GM19035 (cell line): ENCODE results near the gene PRTFDC1.
"Not testable (repeated sequence)": the region's sequence is repeated elsewhere in the genome, so short reads cannot be mapped to it uniquely, and the experiment has no call there.

Experiments used
- ATAC-seq: cut with Tn5 transposase; IDR thresholded peaks from one replicate; pipeline ENCODE4 v1.9.1; 2021; ENCODE audit not compliant: unreplicated experiment

PRTFDC1 gene

GRCh38 chr10:24935504-24936292 is 16.7 kb downstream of the PRTFDC1 start:
- ATAC-seq = no peak

GRCh38 chr10:24931236-24931635 is 21.2 kb downstream of the PRTFDC1 start:
- no peak for ATAC-seq

- peak; percentile 79 for ATAC-seq
Measured at GRCh38 chr10:24930427-24930826, 22.0 kb downstream of the PRTFDC1 start.

- no peak for ATAC-seq
Measured at GRCh38 chr10:24929904-24930303, 22.5 kb downstream of the PRTFDC1 start.

GRCh38 chr10:24929056-24929544 is 23.3 kb downstream of the PRTFDC1 start:
- no peak for ATAC-seq

- ATAC-seq = no peak
Measured at GRCh38 chr10:24928163-24928562, 24.2 kb downstream of the PRTFDC1 start.

GRCh38 chr10:24926557-24926956 is 25.8 kb downstream of the PRTFDC1 start:
- ATAC-seq = no peak

GRCh38 chr10:24925799-24926198 is 26.6 kb downstream of the PRTFDC1 start:
- no peak for ATAC-seq

- ATAC-seq = not testable (repeated sequence)
Measured at GRCh38 chr10:24924483-24924882, 27.9 kb downstream of the PRTFDC1 start.

- not testable (repeated sequence) for ATAC-seq
Measured at GRCh38 chr10:24922222-24922868, 30.1 kb downstream of the PRTFDC1 start.

GRCh38 chr10:24920907-24921881 is 31.2 kb downstream of the PRTFDC1 start:
- ATAC-seq = peak; percentile 94

- not testable (repeated sequence) for ATAC-seq
Measured at GRCh38 chr10:24920192-24920591, 32.2 kb downstream of the PRTFDC1 start.

GRCh38 chr10:24919629-24920028 is 32.8 kb downstream of the PRTFDC1 start:
- ATAC-seq = not testable (repeated sequence)

GRCh38 chr10:24917979-24918378 is 34.4 kb downstream of the PRTFDC1 start:
- no peak for ATAC-seq

GRCh38 chr10:24917493-24917892 is 34.9 kb downstream of the PRTFDC1 start:
- ATAC-seq = no peak

- ATAC-seq = no peak
Measured at GRCh38 chr10:24916365-24916764, 36.0 kb downstream of the PRTFDC1 start.

- ATAC-seq = no peak
Measured at GRCh38 chr10:24915304-24915703, 37.1 kb downstream of the PRTFDC1 start.

- ATAC-seq = no peak
Measured at GRCh38 chr10:24914148-24914547, 38.3 kb downstream of the PRTFDC1 start.

- no peak for ATAC-seq
Measured at GRCh38 chr10:24912215-24912614, 40.2 kb downstream of the PRTFDC1 start.

GRCh38 chr10:24911029-24911428 is 41.4 kb downstream of the PRTFDC1 start:
- ATAC-seq = no peak

- no peak for ATAC-seq
Measured at GRCh38 chr10:24910574-24910973, 41.8 kb downstream of the PRTFDC1 start.
